Measurements from ENCODE around the gene TMEM179.

Gene TMEM179

GRCh38 chr14:104544362-104544961 is 60.1 kb downstream of the TMEM179 start:
- DNase-seq (ENCODE audit: low read depth), result no peak

GRCh38 chr14:104542871-104543830 is 61.4 kb downstream of the TMEM179 start:
- no peak for DNase-seq (ENCODE audit: low read depth)

- DNase-seq (ENCODE audit: low read depth), result no peak
These were observed 62.6 kb downstream of the TMEM179 start for GRCh38 chr14:104541905-104542465.
